Hepatocyte (in vitro differentiated cells): ENCODE results near the gene PLPP6.

ENCODE experiments used
- CTCF ChIP-seq: fragments of 200-600 bp; sonication (generic); IDR thresholded peaks from 2 replicates; pipeline ENCODE4 v1.5.1; 2016; ENCODE audit warnings: antibody characterized with exemption, mild to moderate bottlenecking; ENCODE audit not compliant: poor library complexity
- EZH2 ChIP-seq: fragments of 200-600 bp; sonication (generic); IDR thresholded peaks from 2 replicates; pipeline ENCODE4 v1.6.1; 2016; ENCODE audit warnings: antibody characterized with exemption, mild to moderate bottlenecking, borderline replicate concordance
- EZH2phosphoT487 ChIP-seq: fragments of 200-600 bp; sonication (generic); IDR thresholded peaks from one replicate; pipeline ENCODE4 v1.6.1; 2018; ENCODE audit warnings: antibody characterized with exemption, mild to moderate bottlenecking, low read depth, moderate library complexity; ENCODE audit not compliant: unreplicated experiment, severe bottlenecking

- TF ChIP-seq CTCF (no peak), EZH2 (no peak), EZH2phosphoT487 (no peak)
Measured at GRCh38 chr9:4665357-4665756, 3.3 kb downstream of the PLPP6 start.
